SK-N-SH (cell line): ENCODE measurements around the gene SLC16A12. TPM values are rescaled to one million over a fixed set of nuclear protein-coding genes. Genes with fewer than 3 reads are reported as not detected.

ENCODE experiments used
- CTCF ChIA-PET: fragments of 300-600, 350-600 bp; formaldehyde crosslinking; extraction: SDS; loops from one replicate; lab custom pipeline; 2021; lab: Yijun Ruan, JAX
- POLR2A ChIA-PET: fragments of 350-600 bp; sonication (Branson Sonifier 250); formaldehyde crosslinking; extraction: SDS; loops from one replicate; lab custom pipeline; 2020; ENCODE audit warnings: antibody characterized with exemption, inconsistent platforms; lab: Yijun Ruan, JAX
- DNase-seq: peaks from one replicate; pipeline ENCODE4 v3.0.0; 2012
- H2AFZ ChIP-seq: fragments of 200-600 bp; sonication (generic); 2 replicates; pipeline ENCODE4 v1.8.1; 2016; ENCODE audit warnings: antibody characterized with exemption, mild to moderate bottlenecking, low read depth
- H3F3A ChIP-seq: fragments of 200-600 bp; sonication (generic); replicated peaks from 2 replicates; pipeline ENCODE3; 2016; ENCODE audit warnings: antibody characterized with exemption, mild to moderate bottlenecking; ENCODE audit not compliant: insufficient read depth
- H3K27ac ChIP-seq, 2 experiments: fragments of 200-500 bp in 1 of 2; fragments of 200-600 bp in 1 of 2; sonication (Bioruptor generic) in 1 of 2; sonication (generic), shearing (Covaris generic) in 1 of 2; 2 replicates each; pipeline versions ENCODE4 v1.5.1 to v1.6.1; 2014 to 2016; ENCODE audit warnings: low read depth in 2 of 2, inconsistent platforms in 1 of 2, low read length in 1 of 2, mild to moderate bottlenecking in 1 of 2, mixed read lengths in 1 of 2
- H3K27me3 ChIP-seq: fragments of 200-600 bp; sonication (generic), shearing (Covaris generic); 2 replicates; pipeline ENCODE4 v1.6.1; 2016; ENCODE audit warnings: mixed run types; ENCODE audit not compliant: insufficient read depth
- H3K36me3 ChIP-seq, 2 experiments: fragments of 200-500 bp in 1 of 2; fragments of 200-600 bp in 1 of 2; sonication (Bioruptor generic) in 1 of 2; sonication (generic) in 1 of 2; replicated peaks in 1 of 2; 2 replicates each; pipeline versions ENCODE3 to v1.5.1; 2014 to 2016; ENCODE audit warnings: low read length in 1 of 2, mild to moderate bottlenecking in 1 of 2; ENCODE audit not compliant: insufficient read depth in 2 of 2, control insufficient read depth in 1 of 2
- H3K4me1 ChIP-seq, 2 experiments: fragments of 200-500 bp in 1 of 2; fragments of 200-600 bp in 1 of 2; sonication (Bioruptor generic) in 1 of 2; sonication (generic), shearing (Covaris generic) in 1 of 2; 2 replicates each; pipeline versions ENCODE4 v1.5.1 to v1.6.1; 2014 to 2016; ENCODE audit warnings: low read depth in 1 of 2, low read length in 1 of 2, mixed run types in 1 of 2; ENCODE audit not compliant: insufficient read depth in 2 of 2, control insufficient read depth in 1 of 2
- H3K4me2 ChIP-seq: fragments of 200-600 bp; sonication (generic), shearing (Covaris generic); 2 replicates; pipeline ENCODE4 v1.6.1; 2017; ENCODE audit warnings: mixed run types
- H3K4me3 ChIP-seq, 2 experiments: fragments of 200-500 bp in 1 of 2; fragments of 200-600 bp in 1 of 2; sonication (Bioruptor generic) in 1 of 2; sonication (generic), shearing (Covaris generic) in 1 of 2; 2 replicates each; pipeline versions ENCODE4 v1.5.1 to v1.8.1; 2014 to 2016; ENCODE audit warnings: low read depth in 2 of 2, inconsistent platforms in 1 of 2, low read length in 1 of 2, mild to moderate bottlenecking in 1 of 2, mixed read lengths in 1 of 2, moderate library complexity in 1 of 2
- H3K79me2 ChIP-seq: fragments of 200-600 bp; sonication (generic); 2 replicates; pipeline ENCODE4 v1.8.1; 2017; ENCODE audit warnings: mild to moderate bottlenecking; ENCODE audit not compliant: insufficient read depth
- H3K9ac ChIP-seq: fragments of 200-600 bp; sonication (generic); 2 replicates; pipeline ENCODE4 v1.6.1; 2017; ENCODE audit warnings: mixed run types
- H3K9me2 ChIP-seq: fragments of 200-600 bp; sonication (generic); 2 replicates; pipeline ENCODE4 v1.6.1; 2017; ENCODE audit warnings: mixed run types
- H3K9me3 ChIP-seq: fragments of 200-600 bp; sonication (generic); 2 replicates; pipeline ENCODE4 v1.6.1; 2017; ENCODE audit warnings: mixed run types, mild to moderate bottlenecking, moderate library complexity
- H4K20me1 ChIP-seq: fragments of 200-600 bp; sonication (generic); 2 replicates; pipeline ENCODE4 v1.6.1; 2017; ENCODE audit warnings: mild to moderate bottlenecking, mixed run types; ENCODE audit not compliant: insufficient read depth
- CHD2 ChIP-seq: fragments of 150-350 bp; IDR thresholded peaks from 2 replicates; pipeline ENCODE4 v1.6.1; 2018; ENCODE audit warnings: low read length; ENCODE audit not compliant: partially characterized antibody
- ELF1 ChIP-seq: IDR thresholded peaks from 2 replicates; pipeline ENCODE4 v1.4.0; 2012
- EP300 ChIP-seq, 2 experiments: IDR thresholded peaks; 2 replicates each; pipeline versions ENCODE4 v1.4.0 to v1.6.1; 2012; ENCODE audit warnings: borderline replicate concordance in 1 of 2, low read depth in 1 of 2, low read length in 1 of 2
- FOSL2 ChIP-seq: IDR thresholded peaks from 2 replicates; pipeline ENCODE4 v1.4.0; 2012; ENCODE audit warnings: low read depth, mild to moderate bottlenecking, moderate library complexity, borderline replicate concordance
- FOXJ3 ChIP-seq: sonication (generic); formaldehyde crosslinking; IDR thresholded peaks from 2 replicates; pipeline ENCODE4 v1.5.1; 2020; ENCODE audit warnings: mild to moderate bottlenecking, missing genetic modification reagents
- FOXM1 ChIP-seq: IDR thresholded peaks from 2 replicates; pipeline ENCODE4 v1.4.0; 2012; ENCODE audit warnings: low read depth, mild to moderate bottlenecking
- GATA2 ChIP-seq: sonication (generic); formaldehyde crosslinking; IDR thresholded peaks from 2 replicates; pipeline ENCODE4 v1.5.0; 2020; ENCODE audit warnings: mild to moderate bottlenecking, missing genetic modification reagents
- MEF2A ChIP-seq: IDR thresholded peaks from 2 replicates; pipeline ENCODE4 v1.4.0; 2012; ENCODE audit warnings: low read depth, borderline replicate concordance
- MXI1 ChIP-seq: IDR thresholded peaks from 2 replicates; pipeline ENCODE4 v1.6.1; 2012; ENCODE audit warnings: mild to moderate bottlenecking, low read depth, low read length, improper control_type of control experiment
- PBX3 ChIP-seq: IDR thresholded peaks from 2 replicates; pipeline ENCODE4; 2012
- RAD21 ChIP-seq: IDR thresholded peaks from 2 replicates; pipeline ENCODE4 v1.6.1; 2012; ENCODE audit warnings: mild to moderate bottlenecking, low read length
- RCOR1 ChIP-seq: fragments of 150-350 bp; IDR thresholded peaks from 2 replicates; pipeline ENCODE4 v1.6.1; 2017; ENCODE audit warnings: antibody characterized with exemption, low read length
- RFX5 ChIP-seq: IDR thresholded peaks from 2 replicates; pipeline ENCODE4 v1.6.1; 2012; ENCODE audit warnings: mild to moderate bottlenecking, improper control_type of control experiment, low read length
- RXRA ChIP-seq: IDR thresholded peaks from 2 replicates; pipeline ENCODE4 v1.4.0; 2012; ENCODE audit warnings: low read depth, mild to moderate bottlenecking, borderline replicate concordance
- SIN3A ChIP-seq: IDR thresholded peaks from 2 replicates; pipeline ENCODE4 v1.6.1; 2012; ENCODE audit warnings: low read depth, mild to moderate bottlenecking, low read length, moderate library complexity, borderline replicate concordance
- SMC3 ChIP-seq: IDR thresholded peaks from 2 replicates; pipeline ENCODE4 v1.6.1; 2012; ENCODE audit warnings: low read depth, low read length, improper control_type of control experiment
- TAF1 ChIP-seq: IDR thresholded peaks from 2 replicates; pipeline ENCODE4 v1.6.1; 2012; ENCODE audit warnings: low read depth, mild to moderate bottlenecking, low read length, moderate library complexity, borderline replicate concordance
- TCF12 ChIP-seq: IDR thresholded peaks from 2 replicates; pipeline ENCODE4 v1.4.0; 2012
- TEAD4 ChIP-seq: IDR thresholded peaks from 2 replicates; pipeline ENCODE4 v1.4.0; 2012; ENCODE audit warnings: mild to moderate bottlenecking, borderline replicate concordance; ENCODE audit not compliant: insufficient read depth
- WGBS: methylation state at CpG from one replicate; pipeline ENCODE4 v1.1.6; 2017; ENCODE audit warnings: low lambda C conversion rate; 5-methylcytosine and 5-hydroxymethylcytosine counted together
- polyA plus RNA-seq, 3 experiments: library from polyadenylated mRNA; depleted of rRNA; stranded (reverse); fragments of >200 nt; gene quantifications; 2 replicates each; pipeline ENCODE4 v1.2.3, GENCODE V29; 2012
- TF ChIP-seq, protein P1 (sequence below): IDR thresholded peaks from 2 replicates; pipeline ENCODE4 v1.4.0; 2012; ENCODE audit warnings: low read depth
- TF ChIP-seq, protein P2 (sequence below): IDR thresholded peaks from 2 replicates; pipeline ENCODE4 v1.4.0; 2012; ENCODE audit warnings: low read depth, borderline replicate concordance
- TF ChIP-seq, protein P3 (sequence below): fragments of 150-350 bp; IDR thresholded peaks from 2 replicates; pipeline ENCODE4 v1.6.1; 2017; ENCODE audit warnings: antibody characterized with exemption, low read length, low read depth, borderline replicate concordance

Gene SLC16A12
- polyA plus RNA-seq, 1 of the 3 experiments (the other 2 are of a cell fraction), result 0.13 TPM

DNA sequence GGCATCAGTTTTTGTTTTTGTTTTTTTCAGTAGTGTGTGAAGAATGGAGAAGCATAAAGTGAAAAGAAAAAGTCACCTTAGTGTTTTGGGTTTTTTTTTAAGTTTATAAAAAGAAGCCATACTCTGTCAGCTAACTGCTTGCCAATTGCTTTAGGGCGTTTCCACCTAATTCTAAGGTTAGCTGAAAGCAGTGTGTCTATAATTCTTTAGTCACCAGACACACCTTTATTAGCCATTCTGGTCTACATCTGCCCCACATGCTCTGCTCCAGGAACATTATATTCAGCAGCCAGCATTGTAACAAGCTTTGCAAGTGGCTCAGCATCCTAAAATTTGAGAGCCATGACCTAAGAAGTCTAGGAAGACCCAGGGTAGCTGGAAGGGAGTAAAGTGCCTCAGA is 14.1 kb upstream of the SLC16A12 start:
- no peak for DNase-seq
- Histone ChIP-seq H3K27me3 (no peaks in the 10 kb centered on the region), H2AFZ (no peak overlapping the region), H4K20me1 (no peaks in the 10 kb centered on the region), H3K79me2 (no peaks in the 10 kb centered on the region), H3K4me3 (no peak overlapping the region), H3K4me2 (no peak overlapping the region), H3K4me1 (peaks cover 4 to 7% of the 10 kb centered on the region in 2 experiments; a peak in 2 of 4 replicates), H3F3A (peaks cover 7% of the 10 kb centered on the region), H3K27ac (no peak overlapping the region), H3K9me3 (no peaks in the 10 kb centered on the region), H3K36me3 (no peaks in the 10 kb centered on the region), H3K9ac (no peak overlapping the region), H3K9me2 (no peaks in the 10 kb centered on the region; the same call in 1 of the 2 replicates)
- TF ChIP-seq FOSL2, result no peak
- TF ChIP-seq, protein P1, sequence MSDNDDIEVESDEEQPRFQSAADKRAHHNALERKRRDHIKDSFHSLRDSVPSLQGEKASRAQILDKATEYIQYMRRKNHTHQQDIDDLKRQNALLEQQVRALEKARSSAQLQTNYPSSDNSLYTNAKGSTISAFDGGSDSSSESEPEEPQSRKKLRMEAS, result no peak
- TF ChIP-seq RAD21, result no peak
- no peak for TF ChIP-seq RXRA
- TF ChIP-seq FOXM1, result no peak
- TF ChIP-seq, protein P2, sequence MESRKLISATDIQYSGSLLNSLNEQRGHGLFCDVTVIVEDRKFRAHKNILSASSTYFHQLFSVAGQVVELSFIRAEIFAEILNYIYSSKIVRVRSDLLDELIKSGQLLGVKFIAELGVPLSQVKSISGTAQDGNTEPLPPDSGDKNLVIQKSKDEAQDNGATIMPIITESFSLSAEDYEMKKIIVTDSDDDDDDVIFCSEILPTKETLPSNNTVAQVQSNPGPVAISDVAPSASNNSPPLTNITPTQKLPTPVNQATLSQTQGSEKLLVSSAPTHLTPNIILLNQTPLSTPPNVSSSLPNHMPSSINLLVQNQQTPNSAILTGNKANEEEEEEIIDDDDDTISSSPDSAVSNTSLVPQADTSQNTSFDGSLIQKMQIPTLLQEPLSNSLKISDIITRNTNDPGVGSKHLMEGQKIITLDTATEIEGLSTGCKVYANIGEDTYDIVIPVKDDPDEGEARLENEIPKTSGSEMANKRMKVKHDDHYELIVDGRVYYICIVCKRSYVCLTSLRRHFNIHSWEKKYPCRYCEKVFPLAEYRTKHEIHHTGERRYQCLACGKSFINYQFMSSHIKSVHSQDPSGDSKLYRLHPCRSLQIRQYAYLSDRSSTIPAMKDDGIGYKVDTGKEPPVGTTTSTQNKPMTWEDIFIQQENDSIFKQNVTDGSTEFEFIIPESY, result no peak
- no peak for TF ChIP-seq RFX5
- TF ChIP-seq RCOR1, result no peak
- no peak for TF ChIP-seq SIN3A
- TF ChIP-seq MXI1, result no peak
- no peak for TF ChIP-seq MEF2A
- no peak for TF ChIP-seq TAF1
- TF ChIP-seq CHD2, result no peak
- no peak for TF ChIP-seq EP300 (IDR thresholded peaks at IDR 0.05; ENCODE audit: borderline replicate concordance in 1 of 2, low read depth in 1 of 2, low read length in 1 of 2)
- TF ChIP-seq PBX3, result no peak
- 71% methylated on average over 1 of the region's 1 CpG for WGBS
- ChIA-PET CTCF (interaction anchor here (0.6 to 1.2 kb wide), 3 partner anchors 9 to 14 kb away, joined by 3 to 4 read pairs (median 3); partner anchors contain the start of gene SLC16A12), POLR2A (no interaction called here)

GRCh38 chr10:89548673-89549072 is 13.3 kb upstream of the SLC16A12 start:
- Histone ChIP-seq H3K4me3 (no peak overlapping the region), H3K9ac (no peak overlapping the region), H2AFZ (no peak overlapping the region), H3K9me3 (no peaks in the 10 kb centered on the region), H3K4me2 (no peak overlapping the region), H3K9me2 (no peaks in the 10 kb centered on the region; the same call in 1 of the 2 replicates), H3K36me3 (no peaks in the 10 kb centered on the region), H3K4me1 (peaks cover 3 to 7% of the 10 kb centered on the region in 2 experiments; a peak in 2 of 4 replicates), H3K27ac (no peak overlapping the region), H4K20me1 (no peaks in the 10 kb centered on the region), H3K27me3 (no peaks in the 10 kb centered on the region), H3K79me2 (no peaks in the 10 kb centered on the region), H3F3A (peaks cover 7% of the 10 kb centered on the region)
- ChIA-PET POLR2A (no interaction called here), CTCF (no interaction called here)
- WGBS, result 88% methylated on average over 6 of the region's 6 CpGs
- no peak for DNase-seq
- TF ChIP-seq GATA2 (CRISPR knock-in tag) (no peak), EP300 (IDR thresholded peaks at IDR 0.05; ENCODE audit: borderline replicate concordance in 1 of 2, low read depth in 1 of 2, low read length in 1 of 2) (no peak), TCF12 (no peak), FOXJ3 (CRISPR knock-in tag) (no peak), SMC3 (no peak), TEAD4 (no peak), ELF1 (no peak)
- TF ChIP-seq, protein P3, sequence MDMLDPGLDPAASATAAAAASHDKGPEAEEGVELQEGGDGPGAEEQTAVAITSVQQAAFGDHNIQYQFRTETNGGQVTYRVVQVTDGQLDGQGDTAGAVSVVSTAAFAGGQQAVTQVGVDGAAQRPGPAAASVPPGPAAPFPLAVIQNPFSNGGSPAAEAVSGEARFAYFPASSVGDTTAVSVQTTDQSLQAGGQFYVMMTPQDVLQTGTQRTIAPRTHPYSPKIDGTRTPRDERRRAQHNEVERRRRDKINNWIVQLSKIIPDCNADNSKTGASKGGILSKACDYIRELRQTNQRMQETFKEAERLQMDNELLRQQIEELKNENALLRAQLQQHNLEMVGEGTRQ, result no peak
- TF ChIP-seq, protein P2, result no peak
